ENCODE data around the gene CRELD2.

CRELD2 gene

DNA sequence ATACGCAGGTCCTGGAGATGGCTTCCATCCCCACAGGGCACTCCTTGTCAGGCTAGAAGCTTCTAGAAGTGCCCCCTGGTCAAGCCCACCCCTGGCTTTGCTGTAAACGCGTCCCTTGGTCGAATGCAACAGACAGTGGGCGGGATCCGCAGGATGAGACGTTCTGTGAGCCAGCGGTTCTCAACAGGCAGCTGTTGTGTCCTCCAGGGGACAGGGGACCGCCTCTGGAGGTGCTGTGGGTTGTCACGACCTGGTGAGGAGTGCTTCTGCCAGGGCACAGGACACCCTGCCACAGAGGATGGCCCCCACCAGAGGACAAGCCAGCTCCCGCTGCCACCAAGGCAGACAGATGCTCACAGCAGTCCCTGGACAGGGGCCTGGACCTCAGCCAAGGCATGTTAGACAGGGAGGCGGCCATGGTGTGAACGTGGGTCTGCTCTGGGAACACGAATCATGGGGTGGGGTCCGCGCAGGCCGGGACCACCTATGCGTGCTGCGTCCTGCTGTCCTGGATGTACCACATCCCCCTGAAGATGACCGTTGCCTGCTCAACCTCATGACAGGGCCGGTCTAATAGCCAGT lies 11.7 kb downstream of the CRELD2 start:
- no peak for DNase-seq (ENCODE audit: low read depth, low spot score)

- peak; percentile 68 for DNase-seq (ENCODE audit: low read depth, low spot score)
These were observed 12.4 kb downstream of the CRELD2 start for GRCh38 chr22:49930596-49931412.

- DNase-seq (ENCODE audit: low read depth, low spot score) = no peak
These were observed 15.1 kb downstream of the CRELD2 start for GRCh38 chr22:49933236-49934159.

GRCh38 chr22:49934160-49934890 lies 15.9 kb downstream of the CRELD2 start:
- peak; percentile 59 for DNase-seq (ENCODE audit: low read depth, low spot score)

DNA sequence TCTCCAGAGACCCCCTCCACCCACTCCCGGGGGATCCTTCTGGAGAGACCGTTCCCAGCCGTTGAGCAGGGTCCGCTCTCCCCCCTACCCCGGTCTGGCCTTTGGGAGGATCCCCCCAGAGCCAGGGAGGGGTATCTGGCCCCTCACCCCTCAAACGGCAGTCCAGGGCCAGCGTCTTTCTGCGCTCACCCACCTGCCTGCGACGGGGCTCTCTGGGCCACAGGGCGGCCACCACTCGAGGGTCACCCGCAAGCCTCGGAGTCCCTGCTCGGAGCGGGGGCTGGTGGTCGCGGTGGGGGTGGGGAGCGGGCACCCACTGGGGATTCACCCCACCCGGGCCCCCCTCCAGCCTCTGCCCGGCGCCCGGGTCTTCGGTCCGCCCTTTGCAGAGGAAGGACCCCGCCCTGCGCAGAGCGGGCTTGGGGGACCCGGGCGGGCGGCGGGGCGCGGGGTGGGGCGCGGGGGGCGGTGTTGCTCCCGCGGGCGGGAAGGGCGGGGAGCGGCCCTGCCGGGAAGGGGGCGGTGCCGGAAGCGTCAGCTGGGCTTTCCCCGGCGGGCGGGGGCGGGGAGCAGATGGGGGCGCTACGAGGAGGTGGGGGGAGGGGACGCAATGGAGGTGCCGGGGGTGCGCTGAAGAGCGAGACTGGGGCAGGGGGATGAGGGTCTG lies 16.6 kb downstream of the CRELD2 start:
- DNase-seq (ENCODE audit: low read depth, low spot score) = peak; percentile 75

DNA sequence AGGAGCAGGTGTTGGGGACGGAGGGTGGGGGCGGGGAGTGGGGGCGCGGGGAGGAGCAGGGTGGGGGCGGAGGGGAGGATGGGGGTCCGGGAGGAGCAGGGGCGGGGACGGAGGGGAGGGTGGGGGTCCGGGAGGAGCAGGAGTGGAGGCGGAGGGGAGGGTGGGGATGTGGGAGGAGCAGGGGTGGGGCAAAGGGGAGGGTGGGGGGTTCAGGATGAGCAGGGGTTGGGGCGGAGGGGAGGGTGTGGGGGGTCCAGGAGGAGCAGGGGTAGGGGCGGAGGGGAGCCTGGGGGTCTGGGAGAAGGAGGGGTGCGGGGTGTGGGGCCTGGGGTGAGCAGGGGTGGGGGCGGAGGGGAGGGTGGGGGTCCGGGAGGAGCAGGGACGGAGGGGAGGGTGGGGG lies 17.1 kb downstream of the CRELD2 start:
- DNase-seq (ENCODE audit: low read depth, low spot score) = peak; percentile 50

DNA sequence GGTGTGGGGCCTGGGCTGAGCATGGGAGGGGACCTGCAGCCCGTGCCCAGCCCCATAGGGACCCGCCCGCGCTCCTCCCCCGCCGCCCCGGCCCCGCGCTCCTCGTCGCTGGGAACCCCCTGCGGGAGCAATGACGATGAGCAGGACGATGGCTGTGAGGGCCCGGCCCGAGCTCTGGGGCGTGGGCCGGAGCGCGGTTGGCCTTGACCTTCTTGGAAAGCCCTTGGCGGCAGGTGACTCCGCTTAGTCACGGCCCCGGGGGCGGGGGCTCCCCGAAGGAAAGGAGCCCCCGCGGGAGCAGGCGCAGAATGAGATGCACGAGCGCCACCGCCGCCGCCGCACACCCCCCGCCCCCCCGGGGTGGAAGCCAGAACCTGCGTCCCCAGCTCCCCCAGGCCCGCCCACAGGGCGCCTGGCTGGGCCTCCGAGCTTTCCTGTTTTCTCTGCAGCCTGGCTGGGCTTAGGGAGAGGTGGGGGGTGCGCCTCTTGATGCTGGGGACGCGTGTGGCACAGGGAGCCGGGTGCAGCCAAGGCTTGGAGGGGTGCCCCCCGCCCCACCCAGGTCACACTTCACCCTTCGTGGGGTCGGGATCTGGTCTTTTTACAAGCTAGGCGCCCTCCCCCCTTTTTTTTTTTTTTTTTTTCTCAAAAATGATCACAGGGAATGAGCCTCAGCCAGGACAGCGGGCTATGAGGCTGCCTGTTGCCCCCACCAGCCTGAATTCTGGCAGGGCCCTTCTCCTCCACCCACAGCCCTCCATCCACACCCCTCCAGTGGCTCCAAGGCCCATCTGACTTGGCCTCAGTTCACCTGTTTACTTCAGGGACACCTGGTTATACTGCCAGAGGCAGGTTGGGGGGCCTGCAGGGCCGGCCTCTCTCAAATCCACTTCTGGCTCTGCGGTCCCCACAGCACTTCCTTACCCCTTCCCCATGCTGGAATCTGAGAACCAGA lies 17.9 kb downstream of the CRELD2 start:
- peak; percentile 79 for DNase-seq (ENCODE audit: low read depth, low spot score)

GRCh38 chr22:49936973-49937757 lies 18.7 kb downstream of the CRELD2 start:
- DNase-seq (ENCODE audit: low read depth, low spot score) = no peak

DNA sequence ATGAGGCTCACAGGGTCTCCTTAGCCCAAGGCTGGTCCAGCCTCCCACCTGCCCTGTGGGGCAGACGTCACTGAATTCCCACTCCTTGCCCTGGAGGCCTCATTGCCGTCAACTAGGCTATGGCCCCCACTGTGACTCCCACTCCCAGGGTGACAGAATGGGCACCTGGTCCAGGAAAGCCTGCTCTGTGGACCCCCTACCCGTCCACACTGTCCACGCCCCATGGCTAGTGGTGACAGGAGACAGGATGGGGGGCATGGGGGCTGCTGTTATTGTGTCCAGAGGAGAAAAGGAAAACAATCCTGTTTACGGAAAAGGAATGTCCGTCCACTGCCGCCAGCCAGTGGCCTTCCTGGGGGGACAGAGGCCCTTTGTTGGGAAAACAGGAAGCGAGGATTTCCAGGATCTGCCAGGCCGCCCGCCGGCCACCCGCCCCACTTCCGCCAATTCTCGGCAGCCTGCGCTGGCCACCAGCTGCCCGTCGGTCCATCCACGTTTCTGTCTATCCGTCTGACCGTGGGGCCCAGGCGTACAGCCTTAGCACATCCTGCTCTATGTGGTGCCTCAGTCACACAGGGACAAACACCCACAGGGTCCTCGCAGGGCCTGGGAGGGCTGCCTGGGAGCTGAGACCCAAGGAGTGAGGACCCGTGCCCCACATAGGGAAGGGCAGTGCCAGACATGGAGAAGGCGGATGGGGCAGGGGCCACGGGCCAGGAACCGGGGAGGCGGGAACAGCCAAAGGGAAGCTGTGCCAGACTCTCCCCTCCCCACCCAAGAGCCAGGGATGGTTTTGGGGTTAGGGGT lies 19.5 kb downstream of the CRELD2 start:
- no peak for DNase-seq (ENCODE audit: low read depth, low spot score)

DNA sequence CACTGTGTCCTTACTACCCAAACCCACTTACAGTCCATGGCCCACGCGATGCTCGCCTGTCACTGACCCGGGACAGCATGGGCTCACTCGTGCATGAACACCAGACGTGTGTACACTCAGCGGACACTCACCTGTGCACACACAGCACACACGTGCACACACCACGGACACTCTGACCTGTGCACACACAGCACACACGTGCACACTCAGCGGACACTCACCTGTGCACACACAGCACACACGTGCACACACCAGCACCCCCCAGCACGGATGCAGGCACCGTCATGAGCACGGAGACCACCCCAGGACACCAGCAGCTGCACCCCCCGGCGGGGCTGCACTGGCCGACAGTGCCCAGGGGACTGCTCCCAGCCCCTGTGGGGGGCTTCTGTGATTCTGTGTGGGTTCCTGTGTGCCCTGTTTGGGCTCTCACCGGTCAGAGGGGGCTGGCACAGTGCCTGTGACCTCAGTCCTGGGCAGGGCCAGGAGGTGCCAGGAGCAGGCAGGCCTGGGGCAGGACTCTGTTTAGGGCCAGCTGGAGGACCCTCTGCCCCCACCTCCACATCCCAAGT lies 20.2 kb downstream of the CRELD2 start:
- no peak for DNase-seq (ENCODE audit: low read depth, low spot score)

GRCh38 chr22:49941507-49942316 lies 23.3 kb downstream of the CRELD2 start:
- no peak for DNase-seq (ENCODE audit: low read depth, low spot score)

DNA sequence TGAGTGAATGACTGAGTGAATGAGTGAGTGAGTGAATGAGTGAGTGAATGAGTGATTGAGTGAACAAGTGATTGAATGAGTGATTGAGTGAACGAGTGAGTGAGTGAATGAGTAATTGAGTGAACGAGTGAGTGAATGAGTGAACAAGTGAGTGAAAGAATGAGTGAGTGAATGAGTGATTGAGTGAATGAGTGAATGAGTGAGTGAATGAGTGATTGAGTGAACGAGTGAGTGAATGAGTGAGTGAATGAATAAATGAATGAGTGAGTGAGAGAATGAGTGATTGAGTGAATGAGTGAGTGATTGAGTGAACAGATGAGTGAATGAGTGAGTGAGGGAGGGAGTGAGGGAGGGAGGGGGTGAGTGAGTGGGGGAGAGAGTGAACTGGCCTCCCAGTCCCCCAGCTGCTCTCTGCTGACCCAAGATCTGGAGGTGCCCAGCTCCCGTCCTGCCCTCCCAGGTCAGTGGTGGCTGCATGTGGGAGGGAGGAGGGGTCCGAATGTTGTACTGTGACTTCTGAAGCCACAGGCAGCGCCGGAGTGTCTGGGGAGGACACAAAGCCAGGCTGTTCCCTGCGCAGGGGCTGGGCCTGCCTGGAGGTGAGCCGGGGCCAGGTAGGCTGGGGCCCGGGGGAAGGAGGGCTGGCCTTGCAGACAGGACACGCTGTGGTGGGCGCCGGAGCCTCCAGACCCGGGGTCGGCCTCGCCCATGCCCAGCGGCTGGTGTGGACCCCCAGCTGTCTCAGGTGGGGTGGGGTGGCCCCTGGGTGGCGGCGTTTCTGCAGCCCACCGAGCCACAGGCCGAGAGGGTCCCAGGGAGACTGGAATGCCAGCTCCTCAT lies 24.4 kb downstream of the CRELD2 start:
- DNase-seq (ENCODE audit: low read depth, low spot score) = no peak

DNA sequence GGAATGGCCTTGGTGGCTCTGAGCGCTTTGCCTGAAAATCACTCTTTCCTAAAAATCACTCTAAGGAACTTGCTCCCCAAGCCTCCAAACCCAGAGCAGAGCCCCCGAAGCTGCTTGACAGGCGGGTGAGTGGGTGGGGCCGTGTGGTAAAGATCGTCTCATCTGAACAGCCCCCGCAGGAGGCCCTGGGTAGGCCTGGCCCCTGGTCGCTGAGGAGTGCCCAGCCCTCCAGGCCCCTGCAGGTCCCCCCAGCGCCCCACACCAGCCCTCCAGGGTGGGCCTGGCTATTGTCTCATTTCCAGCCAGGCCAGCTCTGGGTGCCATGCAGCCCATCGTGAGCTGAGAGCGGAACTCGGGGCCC lies 25.0 kb downstream of the CRELD2 start:
- DNase-seq (ENCODE audit: low read depth, low spot score) = no peak

- no peak for DNase-seq (ENCODE audit: low read depth, low spot score)
These were observed 25.5 kb downstream of the CRELD2 start for GRCh38 chr22:49943771-49944398.

DNA sequence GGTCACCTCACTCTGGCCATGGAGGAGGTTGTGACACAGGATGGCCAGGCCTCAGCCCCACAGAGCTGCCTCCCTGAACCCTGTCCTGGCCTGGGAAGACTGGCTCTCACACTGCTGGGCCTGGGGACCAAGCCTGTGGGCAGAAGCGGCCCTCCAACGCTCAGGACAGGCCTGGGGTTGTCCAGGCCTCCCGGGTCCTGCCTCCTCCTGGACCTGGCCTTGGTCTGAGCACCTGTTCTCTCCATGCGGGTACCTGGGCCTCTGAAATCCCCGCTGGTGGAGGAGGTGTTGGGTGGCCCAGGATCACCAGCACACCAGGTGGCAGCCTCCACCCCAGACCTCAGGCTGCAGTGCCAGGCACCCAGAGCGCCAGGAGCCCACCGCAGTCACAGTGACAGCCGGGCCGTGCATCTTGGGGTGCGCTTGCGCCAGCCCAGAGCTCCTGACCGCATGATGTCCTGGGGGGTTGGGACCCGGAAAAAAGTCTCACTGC lies 26.0 kb downstream of the CRELD2 start:
- DNase-seq (ENCODE audit: low read depth, low spot score) = no peak

Data from astrocyte of the hippocampus (primary cell).